ENCODE data around the gene TMEM45B. TPM values are rescaled to one million over a fixed set of nuclear protein-coding genes. Genes with fewer than 3 reads are reported as not detected.
A peak's percentile ranks its signal among the peaks of the same experiment; 100 is the strongest.
"Not testable (repeated sequence)": the region's sequence is repeated elsewhere in the genome, so short reads cannot be mapped to it uniquely, and the experiment has no call there.

The TMEM45B gene
- total RNA-seq (2014; rRNA removed; shearing (Covaris generic); ENCODE audit: low replicate concordance): not detected in 2 replicates

DNA sequence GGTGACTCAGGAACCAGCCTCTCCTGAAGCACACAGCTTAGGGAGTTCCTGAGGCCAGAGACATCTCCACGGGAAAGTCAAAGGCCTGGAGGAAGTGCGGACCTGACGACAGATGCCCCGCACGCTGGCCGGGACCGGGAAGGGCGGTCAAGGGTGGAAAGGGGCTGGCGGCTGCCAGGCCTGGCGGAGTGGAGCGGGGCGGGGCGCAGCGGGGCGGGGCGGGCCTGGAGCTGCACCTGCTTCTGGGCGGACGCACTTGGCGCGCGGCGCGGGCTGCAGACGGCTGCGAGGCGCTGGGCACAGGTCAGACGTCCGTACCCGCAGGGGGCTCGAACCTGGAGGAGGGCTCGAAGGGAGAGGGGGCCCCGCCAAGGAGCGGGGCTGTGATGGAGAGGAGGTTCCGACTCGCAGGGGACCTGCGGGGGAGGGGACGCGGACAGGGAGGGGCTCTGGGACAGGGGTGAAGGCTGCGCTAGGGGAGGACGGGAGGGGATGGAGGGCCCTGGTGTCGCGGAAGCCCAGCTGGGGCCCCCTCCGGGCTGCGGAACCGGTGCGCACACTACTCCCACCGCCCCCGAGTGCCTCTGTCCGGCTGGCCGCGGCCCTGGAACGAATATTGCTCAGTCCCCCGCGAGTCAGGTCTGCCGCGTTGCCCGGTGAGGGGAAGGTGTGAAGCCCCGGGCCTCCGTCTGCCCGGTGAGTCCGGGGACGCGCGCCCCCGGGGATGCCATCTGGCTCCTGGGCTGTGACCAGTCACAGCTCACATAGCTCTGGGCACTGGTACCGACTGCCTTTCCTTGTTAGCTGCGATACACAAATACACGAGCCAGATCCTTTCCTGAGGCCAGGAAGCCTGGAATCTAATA is at the start of gene TMEM45B:
TMEM45B (plus strand) TSS at position 253 of the 866 bp plus-strand sequence. CDS start 36,635 bp downstream, outside the sequence.
- no peaks in the 10 kb centered on the region for H3K36me3 ChIP-seq (ENCODE audit: insufficient read depth, low read length)
- no peaks in the 10 kb centered on the region for H3K79me2 ChIP-seq (ENCODE audit: low read length)
- H4K20me1 ChIP-seq (ENCODE audit: insufficient read depth, low read depth, low read length): no peaks in the 10 kb centered on the region
- no peak within 1 kb of the TSS for H3K4me3 ChIP-seq (ENCODE audit: low read length)
- H3K27me3 ChIP-seq (ENCODE audit: low read length): no peaks in the 10 kb centered on the region
- no peaks in the 10 kb centered on the region for H3K9me3 ChIP-seq (ENCODE audit: low read length)
- no peak within 1 kb of the TSS for H2AFZ ChIP-seq (ENCODE audit: low read length)
- DNase-seq: no peak
- no peak within 1 kb of the TSS for H3K4me2 ChIP-seq (ENCODE audit: low read depth, low read length, poor library complexity, severe bottlenecking)
- H3K9me2 ChIP-seq (replicated peaks; ENCODE audit: insufficient read depth, low read length): no peaks in the 10 kb centered on the region
- no peak within 1 kb of the TSS for H3K9ac ChIP-seq (ENCODE audit: low read length)
- H3K27ac ChIP-seq (ENCODE audit: low read length): no peak within 1 kb of the TSS
- H3K4me1 ChIP-seq (ENCODE audit: low read length): no peaks in the 10 kb centered on the region

DNA sequence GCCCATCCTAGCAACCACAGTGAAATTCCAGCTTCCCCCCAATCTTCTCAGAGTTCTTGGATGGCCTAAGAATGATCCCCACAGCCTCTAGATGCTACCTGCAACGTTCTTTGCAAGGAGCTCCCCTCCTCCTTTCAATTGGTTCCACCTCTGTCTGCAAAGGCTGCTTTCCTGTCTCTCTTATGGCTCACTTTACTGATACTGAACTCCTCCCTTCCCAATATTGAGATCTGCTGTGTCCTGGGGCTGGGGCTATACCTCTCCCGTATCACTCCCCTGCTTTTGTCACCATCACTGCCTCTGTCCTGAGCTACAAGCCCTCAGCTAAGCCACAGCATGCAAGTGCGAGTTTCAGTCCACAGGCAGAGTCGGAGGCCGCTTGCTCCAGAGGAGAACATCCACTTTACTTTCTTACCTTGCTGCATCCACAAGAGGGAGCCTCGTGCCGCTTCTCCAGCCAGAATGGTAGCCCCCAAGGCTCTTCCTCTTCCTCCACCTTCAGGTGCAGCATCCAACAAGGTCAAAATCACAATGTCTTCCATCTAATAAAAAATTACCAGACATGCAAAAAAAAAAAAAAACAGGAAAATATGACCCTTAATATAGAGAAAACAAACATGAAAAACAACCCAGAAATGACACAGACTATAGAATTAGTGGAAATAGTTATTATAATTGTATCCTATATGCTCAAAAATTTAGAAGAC is 48.6 kb upstream of the TMEM45B start:
- Histone ChIP-seq H3K79me2 (ENCODE audit: low read length) (no peaks in the 10 kb centered on the region), H4K20me1 (ENCODE audit: insufficient read depth, low read depth, low read length) (no peaks in the 10 kb centered on the region), H3K9me3 (ENCODE audit: low read length) (no peaks in the 10 kb centered on the region), H2AFZ (ENCODE audit: low read length) (no peak overlapping the region), H3K27me3 (ENCODE audit: low read length) (no peaks in the 10 kb centered on the region), H3K4me3 (ENCODE audit: low read length) (no peak overlapping the region), H3K4me2 (ENCODE audit: low read depth, low read length, poor library complexity, severe bottlenecking) (no peak overlapping the region), H3K4me1 (ENCODE audit: low read length) (no peaks in the 10 kb centered on the region), H3K27ac (ENCODE audit: low read length) (no peak overlapping the region), H3K36me3 (ENCODE audit: insufficient read depth, low read length) (no peaks in the 10 kb centered on the region), H3K9ac (ENCODE audit: low read length) (no peak overlapping the region), H3K9me2 (replicated peaks; ENCODE audit: insufficient read depth, low read length) (no peaks in the 10 kb centered on the region)
- peak; percentile 64 for DNase-seq

GRCh38 chr11:129767827-129768226 is 47.8 kb upstream of the TMEM45B start:
- Histone ChIP-seq H3K79me2 (ENCODE audit: low read length) (no peaks in the 10 kb centered on the region), H3K9me2 (replicated peaks; ENCODE audit: insufficient read depth, low read length) (no peaks in the 10 kb centered on the region), H2AFZ (ENCODE audit: low read length) (no peak overlapping the region), H3K27ac (ENCODE audit: low read length) (no peak overlapping the region), H3K4me3 (ENCODE audit: low read length) (no peak overlapping the region), H3K27me3 (ENCODE audit: low read length) (no peaks in the 10 kb centered on the region), H3K4me1 (ENCODE audit: low read length) (no peaks in the 10 kb centered on the region), H3K4me2 (ENCODE audit: low read depth, low read length, poor library complexity, severe bottlenecking) (no peak overlapping the region), H3K9me3 (ENCODE audit: low read length) (no peaks in the 10 kb centered on the region), H3K36me3 (ENCODE audit: insufficient read depth, low read length) (no peaks in the 10 kb centered on the region), H4K20me1 (ENCODE audit: insufficient read depth, low read depth, low read length) (no peaks in the 10 kb centered on the region), H3K9ac (ENCODE audit: low read length) (no peak overlapping the region)
- no peak for DNase-seq

- Histone ChIP-seq H3K4me2 (ENCODE audit: low read depth, low read length, poor library complexity, severe bottlenecking) (no peak overlapping the region), H3K9me2 (replicated peaks; ENCODE audit: insufficient read depth, low read length) (no peaks in the 10 kb centered on the region), H3K36me3 (ENCODE audit: insufficient read depth, low read length) (no peaks in the 10 kb centered on the region), H3K27ac (ENCODE audit: low read length) (no peak overlapping the region), H3K9ac (ENCODE audit: low read length) (no peak overlapping the region), H4K20me1 (ENCODE audit: insufficient read depth, low read depth, low read length) (no peaks in the 10 kb centered on the region), H3K4me1 (ENCODE audit: low read length) (no peaks in the 10 kb centered on the region), H3K79me2 (ENCODE audit: low read length) (no peaks in the 10 kb centered on the region), H3K4me3 (ENCODE audit: low read length) (no peak overlapping the region), H3K27me3 (ENCODE audit: low read length) (no peaks in the 10 kb centered on the region), H2AFZ (ENCODE audit: low read length) (no peak overlapping the region), H3K9me3 (ENCODE audit: low read length) (no peaks in the 10 kb centered on the region)
- no peak for DNase-seq
Observed at GRCh38 chr11:129768356-129768755, 47.3 kb upstream of the TMEM45B start.

- no peak overlapping the region for H3K4me2 ChIP-seq (ENCODE audit: low read depth, low read length, poor library complexity, severe bottlenecking)
- H3K9me3 ChIP-seq (ENCODE audit: low read length): no peaks in the 10 kb centered on the region
- no peaks in the 10 kb centered on the region for H3K79me2 ChIP-seq (ENCODE audit: low read length)
Observed at GRCh38 chr11:129769059-129769458, 46.6 kb upstream of the TMEM45B start.

DNA sequence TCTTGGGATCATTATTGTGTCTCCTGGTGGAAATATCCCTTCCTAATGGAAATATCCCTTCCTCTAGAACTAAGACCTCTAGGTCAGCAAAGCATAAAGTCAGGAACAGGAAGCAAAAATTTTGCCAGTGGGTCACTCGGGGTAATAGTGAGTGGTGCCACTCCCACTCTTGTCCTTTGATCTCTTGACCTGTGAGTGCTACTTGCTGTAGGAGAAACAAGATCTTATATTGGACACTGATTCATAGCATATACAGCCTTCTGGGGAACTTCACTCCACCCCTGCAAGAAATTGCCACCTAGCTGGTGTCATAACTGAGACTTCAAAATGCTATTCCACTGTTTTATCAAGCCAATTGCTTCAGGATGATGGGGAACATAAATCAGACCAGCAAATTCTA is 44.7 kb upstream of the TMEM45B start:
- Histone ChIP-seq H3K27ac (ENCODE audit: low read length) (no peak overlapping the region), H3K4me1 (ENCODE audit: low read length) (no peaks in the 10 kb centered on the region), H3K4me3 (ENCODE audit: low read length) (no peak overlapping the region), H3K79me2 (ENCODE audit: low read length) (no peaks in the 10 kb centered on the region), H2AFZ (ENCODE audit: low read length) (no peak overlapping the region), H3K27me3 (ENCODE audit: low read length) (no peaks in the 10 kb centered on the region), H4K20me1 (ENCODE audit: insufficient read depth, low read depth, low read length) (no peaks in the 10 kb centered on the region), H3K9me3 (ENCODE audit: low read length) (no peaks in the 10 kb centered on the region), H3K9ac (ENCODE audit: low read length) (no peak overlapping the region), H3K9me2 (replicated peaks; ENCODE audit: insufficient read depth, low read length) (no peaks in the 10 kb centered on the region), H3K4me2 (ENCODE audit: low read depth, low read length, poor library complexity, severe bottlenecking) (no peak overlapping the region), H3K36me3 (ENCODE audit: insufficient read depth, low read length) (no peaks in the 10 kb centered on the region)
- no peak for DNase-seq

More at GRCh38 chr11:129769059-129769458, 46.6 kb upstream of the TMEM45B start:
- Histone ChIP-seq H3K9me2 (replicated peaks; ENCODE audit: insufficient read depth, low read length) (no peaks in the 10 kb centered on the region), H3K27me3 (ENCODE audit: low read length) (no peaks in the 10 kb centered on the region), H3K27ac (ENCODE audit: low read length) (no peak overlapping the region), H3K4me3 (ENCODE audit: low read length) (no peak overlapping the region), H3K4me1 (ENCODE audit: low read length) (no peaks in the 10 kb centered on the region), H4K20me1 (ENCODE audit: insufficient read depth, low read depth, low read length) (no peaks in the 10 kb centered on the region), H3K36me3 (ENCODE audit: insufficient read depth, low read length) (no peaks in the 10 kb centered on the region), H2AFZ (ENCODE audit: low read length) (no peak overlapping the region), H3K9ac (ENCODE audit: low read length) (no peak overlapping the region)
- no peak for DNase-seq

GRCh38 chr11:129771456-129771855 is 44.2 kb upstream of the TMEM45B start:
- H4K20me1 ChIP-seq (ENCODE audit: insufficient read depth, low read depth, low read length); H3K27me3 ChIP-seq (ENCODE audit: low read length); H3K27ac ChIP-seq (ENCODE audit: low read length); H3K4me3 ChIP-seq (ENCODE audit: low read length); H3K4me1 ChIP-seq (ENCODE audit: low read length); H3K36me3 ChIP-seq (ENCODE audit: insufficient read depth, low read length); H3K9ac ChIP-seq (ENCODE audit: low read length); DNase-seq; H3K4me2 ChIP-seq (ENCODE audit: low read depth, low read length, poor library complexity, severe bottlenecking); H2AFZ ChIP-seq (ENCODE audit: low read length); H3K79me2 ChIP-seq (ENCODE audit: low read length); H3K9me2 ChIP-seq (replicated peaks; ENCODE audit: insufficient read depth, low read length); H3K9me3 ChIP-seq (ENCODE audit: low read length): not testable (repeated sequence)

DNA sequence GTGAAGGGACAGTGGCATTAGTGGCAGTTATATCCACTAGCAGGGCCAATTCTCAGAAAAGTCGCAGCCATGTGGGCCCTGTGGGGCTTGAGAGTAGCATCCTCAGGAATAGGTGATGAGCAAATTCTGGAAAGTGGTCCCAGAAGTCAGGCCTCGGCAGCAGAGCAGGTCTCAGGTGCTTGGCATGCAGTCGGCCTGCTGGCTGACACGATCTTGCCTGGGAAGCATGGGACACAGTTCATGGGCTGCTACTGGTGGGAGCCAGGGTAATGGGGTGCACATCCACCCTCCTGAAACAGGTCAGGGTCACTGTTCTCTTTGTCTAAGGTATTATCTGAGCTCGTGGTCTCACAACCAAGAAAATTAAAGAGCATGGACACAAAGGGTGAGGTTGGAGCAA is 36.8 kb upstream of the TMEM45B start:
- DNase-seq: no peak
- no peaks in the 10 kb centered on the region for H3K9me3 ChIP-seq (ENCODE audit: low read length)
- no peak overlapping the region for H3K4me3 ChIP-seq (ENCODE audit: low read length)
- H3K4me2 ChIP-seq (ENCODE audit: low read depth, low read length, poor library complexity, severe bottlenecking): no peak overlapping the region
- H3K79me2 ChIP-seq (ENCODE audit: low read length): no peaks in the 10 kb centered on the region
- H3K9ac ChIP-seq (ENCODE audit: low read length): no peak overlapping the region
- no peaks in the 10 kb centered on the region for H3K9me2 ChIP-seq (replicated peaks; ENCODE audit: insufficient read depth, low read length)
- H3K27me3 ChIP-seq (ENCODE audit: low read length): no peaks in the 10 kb centered on the region
- no peaks in the 10 kb centered on the region for H4K20me1 ChIP-seq (ENCODE audit: insufficient read depth, low read depth, low read length)
- H3K36me3 ChIP-seq (ENCODE audit: insufficient read depth, low read length): no peaks in the 10 kb centered on the region
- no peaks in the 10 kb centered on the region for H3K4me1 ChIP-seq (ENCODE audit: low read length)
- no peak overlapping the region for H2AFZ ChIP-seq (ENCODE audit: low read length)
- H3K27ac ChIP-seq (ENCODE audit: low read length): no peak overlapping the region

Measured in Karpas-422 (cell line).